ENCODE measurements around the gene MLYCD.

The MLYCD gene

GRCh38 chr16:83952940-83953795, 54.3 kb downstream of the MLYCD start, which contains the start of gene OSGIN1:
TSS of gene OSGIN1 (plus strand) at chr16:83953240. CDS start at chr16:83957672, 4,432 bp downstream.
- TF ChIP-seq CTCF (IDR thresholded peaks at IDR 0.05; ENCODE audit: low read depth, low read length) = no peak
- H3K9me3 ChIP-seq = no peaks in the 10 kb centered on the region
- H3K4me1 ChIP-seq = no peaks in the 10 kb centered on the region
- DNase-seq = peak; percentile 77
- H3K36me3 ChIP-seq = no peaks in the 10 kb centered on the region
- peaks cover 12% of the 10 kb centered on the region for H3K27me3 ChIP-seq
- H3K4me3 ChIP-seq (ENCODE audit: low read depth, low read length) = peak within 1 kb of the TSS; percentile 62

DNA sequence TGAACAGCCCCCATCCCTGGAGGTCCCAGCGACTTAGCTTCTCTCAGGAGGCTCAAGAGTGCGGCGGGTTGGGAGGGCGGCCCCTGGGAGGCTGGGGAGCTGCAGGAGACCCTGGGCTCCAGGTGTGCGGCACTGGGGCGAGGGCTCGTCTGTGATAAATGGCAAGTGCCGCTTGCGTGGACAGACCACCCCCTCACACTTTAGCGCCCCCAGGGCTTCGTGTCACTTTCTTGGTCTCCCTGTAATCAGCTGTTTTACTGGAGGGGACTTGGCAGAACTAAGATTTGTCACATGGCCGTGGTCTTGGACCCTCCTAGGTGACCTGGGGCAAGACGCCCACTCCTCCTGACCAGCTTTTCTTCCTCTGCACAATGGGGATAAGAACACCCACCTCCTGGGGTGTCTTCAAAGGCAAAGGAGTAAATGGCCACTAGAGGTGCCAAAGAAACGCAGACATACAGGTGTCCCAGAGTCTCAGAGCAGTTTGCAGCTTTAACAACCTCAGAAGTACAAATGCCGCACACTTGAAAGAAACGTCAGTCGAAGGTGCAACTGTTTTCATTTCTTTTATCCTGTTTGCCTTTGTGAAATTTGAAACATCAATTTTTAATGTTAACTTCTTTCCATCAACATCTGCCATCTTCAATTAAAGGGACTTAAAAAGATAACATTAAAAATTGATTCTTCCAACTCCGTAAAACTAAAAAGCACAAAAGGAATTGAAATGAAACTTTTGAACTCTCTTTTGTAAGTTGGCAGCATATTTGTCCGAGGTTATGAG, 55.1 kb downstream of the MLYCD start:
- Histone ChIP-seq H3K36me3 (no peaks in the 10 kb centered on the region), H3K27me3 (peaks cover 12% of the 10 kb centered on the region), H3K9me3 (no peaks in the 10 kb centered on the region), H3K4me1 (peaks cover 5% of the 10 kb centered on the region; the same call in 1 of the 2 replicates), H3K4me3 (ENCODE audit: low read depth, low read length) (peak overlapping the region; percentile 62)
- TF ChIP-seq CTCF (IDR thresholded peaks at IDR 0.05; ENCODE audit: low read depth, low read length) = peak; percentile 59
- DNase-seq = no peak

DNA sequence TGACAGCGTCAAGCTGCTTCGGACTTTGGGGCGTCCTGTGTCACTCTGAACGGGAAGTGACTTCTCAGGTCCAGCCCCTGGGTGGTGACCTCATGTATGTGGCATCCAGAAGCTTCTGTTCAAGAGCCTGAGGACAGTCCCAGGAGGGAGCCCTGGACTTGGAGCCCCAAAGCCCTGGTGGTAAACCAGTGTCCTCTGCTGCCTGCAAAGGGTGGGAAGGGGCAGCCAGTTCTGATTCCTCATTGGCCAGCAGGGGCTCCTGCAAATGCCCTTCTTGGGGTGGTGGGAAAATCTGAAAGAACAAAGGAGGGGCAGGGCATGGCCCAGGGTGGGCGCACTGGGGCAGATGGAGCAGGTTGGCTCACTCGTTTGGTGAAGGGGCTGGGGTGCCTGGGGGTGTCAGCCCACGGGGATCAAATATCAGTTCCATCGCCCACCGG, 55.7 kb downstream of the MLYCD start:
- peaks cover 5% of the 10 kb centered on the region; the same call in 1 of the 2 replicates for H3K4me1 ChIP-seq
- H3K4me3 ChIP-seq (ENCODE audit: low read depth, low read length) = no peak overlapping the region
- TF ChIP-seq CTCF (IDR thresholded peaks at IDR 0.05; ENCODE audit: low read depth, low read length) = no peak
- no peak for DNase-seq
- peaks cover 12% of the 10 kb centered on the region for H3K27me3 ChIP-seq
- H3K9me3 ChIP-seq = no peaks in the 10 kb centered on the region
- no peaks in the 10 kb centered on the region for H3K36me3 ChIP-seq

- no peak for TF ChIP-seq CTCF (IDR thresholded peaks at IDR 0.05; ENCODE audit: low read depth, low read length)
- Histone ChIP-seq H3K27me3 (peaks cover 12% of the 10 kb centered on the region), H3K9me3 (no peaks in the 10 kb centered on the region), H3K4me1 (peaks cover 5% of the 10 kb centered on the region; the same call in 1 of the 2 replicates), H3K4me3 (ENCODE audit: low read depth, low read length) (no peak overlapping the region), H3K36me3 (no peaks in the 10 kb centered on the region)
- no peak for DNase-seq
Measured at GRCh38 chr16:83955218-83956130, 56.6 kb downstream of the MLYCD start.

GRCh38 chr16:83956336-83957289, 57.7 kb downstream of the MLYCD start:
- DNase-seq = peak; percentile 87
- peak; percentile 90 for TF ChIP-seq CTCF (IDR thresholded peaks at IDR 0.05; ENCODE audit: low read depth, low read length)
- Histone ChIP-seq H3K4me1 (peaks cover 5% of the 10 kb centered on the region; the same call in 1 of the 2 replicates), H3K4me3 (ENCODE audit: low read depth, low read length) (no peak overlapping the region), H3K9me3 (no peaks in the 10 kb centered on the region), H3K36me3 (no peaks in the 10 kb centered on the region), H3K27me3 (peaks cover 12% of the 10 kb centered on the region)
